ENCODE data around the gene TP53BP2.
"Not testable (repeated sequence)": the region's sequence is repeated elsewhere in the genome, so short reads cannot be mapped to it uniquely, and the experiment has no call there.

Gene TP53BP2, protein sequence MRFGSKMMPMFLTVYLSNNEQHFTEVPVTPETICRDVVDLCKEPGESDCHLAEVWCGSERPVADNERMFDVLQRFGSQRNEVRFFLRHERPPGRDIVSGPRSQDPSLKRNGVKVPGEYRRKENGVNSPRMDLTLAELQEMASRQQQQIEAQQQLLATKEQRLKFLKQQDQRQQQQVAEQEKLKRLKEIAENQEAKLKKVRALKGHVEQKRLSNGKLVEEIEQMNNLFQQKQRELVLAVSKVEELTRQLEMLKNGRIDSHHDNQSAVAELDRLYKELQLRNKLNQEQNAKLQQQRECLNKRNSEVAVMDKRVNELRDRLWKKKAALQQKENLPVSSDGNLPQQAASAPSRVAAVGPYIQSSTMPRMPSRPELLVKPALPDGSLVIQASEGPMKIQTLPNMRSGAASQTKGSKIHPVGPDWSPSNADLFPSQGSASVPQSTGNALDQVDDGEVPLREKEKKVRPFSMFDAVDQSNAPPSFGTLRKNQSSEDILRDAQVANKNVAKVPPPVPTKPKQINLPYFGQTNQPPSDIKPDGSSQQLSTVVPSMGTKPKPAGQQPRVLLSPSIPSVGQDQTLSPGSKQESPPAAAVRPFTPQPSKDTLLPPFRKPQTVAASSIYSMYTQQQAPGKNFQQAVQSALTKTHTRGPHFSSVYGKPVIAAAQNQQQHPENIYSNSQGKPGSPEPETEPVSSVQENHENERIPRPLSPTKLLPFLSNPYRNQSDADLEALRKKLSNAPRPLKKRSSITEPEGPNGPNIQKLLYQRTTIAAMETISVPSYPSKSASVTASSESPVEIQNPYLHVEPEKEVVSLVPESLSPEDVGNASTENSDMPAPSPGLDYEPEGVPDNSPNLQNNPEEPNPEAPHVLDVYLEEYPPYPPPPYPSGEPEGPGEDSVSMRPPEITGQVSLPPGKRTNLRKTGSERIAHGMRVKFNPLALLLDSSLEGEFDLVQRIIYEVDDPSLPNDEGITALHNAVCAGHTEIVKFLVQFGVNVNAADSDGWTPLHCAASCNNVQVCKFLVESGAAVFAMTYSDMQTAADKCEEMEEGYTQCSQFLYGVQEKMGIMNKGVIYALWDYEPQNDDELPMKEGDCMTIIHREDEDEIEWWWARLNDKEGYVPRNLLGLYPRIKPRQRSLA

DNA sequence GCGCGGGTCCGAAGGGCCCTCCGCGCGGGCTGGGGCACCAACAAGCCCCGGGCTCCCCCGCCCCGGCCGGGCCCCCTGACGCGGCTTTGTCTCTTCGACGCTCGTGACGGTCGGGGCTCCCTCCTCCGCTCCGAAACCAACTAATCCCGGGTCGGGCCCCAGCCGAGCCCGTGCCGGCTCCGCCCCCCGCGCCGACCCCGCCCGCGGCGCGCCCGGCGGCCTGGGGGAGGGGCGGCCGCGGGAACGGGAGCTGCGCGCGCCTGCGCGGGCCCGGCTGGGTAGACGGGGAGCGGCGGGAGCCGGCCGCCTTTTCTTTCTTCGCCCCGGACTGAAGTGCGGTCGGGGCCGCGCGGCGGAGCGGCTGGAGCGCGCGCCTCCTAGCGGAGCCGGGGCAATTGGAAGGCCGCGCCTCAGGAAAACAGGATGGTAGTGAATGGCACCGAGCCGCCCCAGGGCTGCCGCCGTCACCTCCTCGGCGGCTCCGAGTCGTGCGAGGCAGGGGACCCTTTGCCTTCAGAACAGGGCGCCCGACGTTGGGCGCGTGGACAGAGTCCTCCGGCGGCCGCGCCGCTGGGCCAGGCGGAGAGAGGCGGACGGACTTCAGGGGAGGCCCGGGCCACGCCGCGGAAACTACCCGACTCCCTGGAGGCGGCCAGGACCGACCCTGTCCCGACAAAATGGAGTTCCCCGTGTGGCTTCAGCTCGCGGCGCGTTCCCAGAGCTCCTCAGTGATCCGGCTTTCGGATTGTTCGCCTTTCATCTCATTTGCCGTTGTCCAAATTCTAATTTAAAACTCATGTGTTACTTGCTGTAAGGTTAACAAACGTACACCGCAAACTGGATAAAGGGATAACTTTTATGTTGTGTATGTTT, at the start of gene TP53BP2:
TSS of gene TP53BP2 (minus strand) at position 138 of the 873 bp plus-strand sequence. CDS start 267 bp downstream, outside the sequence.
- peak; percentile 67 to 95 (median 89) for DNase-seq
- intact Hi-C loops (cut with DNase I), result loop anchor here (5.0 to 10.0 kb wide), 3 partner anchors 34 to 134 kb away; partner anchors contain the start of gene CAPN2

DNA sequence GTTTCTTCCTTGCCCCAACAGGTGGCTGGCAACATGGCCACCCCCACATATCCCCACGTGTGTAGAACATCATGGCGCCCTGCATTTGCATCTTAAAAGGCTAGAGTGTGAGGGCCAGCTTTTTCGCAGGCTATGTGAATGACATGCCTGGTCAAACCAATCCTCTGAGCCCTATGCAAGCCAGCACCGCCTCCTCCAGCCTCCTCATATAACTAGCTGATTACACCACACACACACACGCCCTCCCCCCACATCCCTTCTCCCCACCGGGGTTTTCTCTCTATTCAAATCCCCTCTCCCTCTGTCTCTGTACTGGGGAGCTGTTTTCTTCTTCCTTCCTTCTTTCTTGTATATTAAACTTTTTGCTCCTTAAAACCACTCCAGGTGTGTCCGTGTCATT, 44.7 kb upstream of the TP53BP2 start:
- DNase-seq; intact Hi-C loops (cut with DNase I): not testable (repeated sequence)

DNA sequence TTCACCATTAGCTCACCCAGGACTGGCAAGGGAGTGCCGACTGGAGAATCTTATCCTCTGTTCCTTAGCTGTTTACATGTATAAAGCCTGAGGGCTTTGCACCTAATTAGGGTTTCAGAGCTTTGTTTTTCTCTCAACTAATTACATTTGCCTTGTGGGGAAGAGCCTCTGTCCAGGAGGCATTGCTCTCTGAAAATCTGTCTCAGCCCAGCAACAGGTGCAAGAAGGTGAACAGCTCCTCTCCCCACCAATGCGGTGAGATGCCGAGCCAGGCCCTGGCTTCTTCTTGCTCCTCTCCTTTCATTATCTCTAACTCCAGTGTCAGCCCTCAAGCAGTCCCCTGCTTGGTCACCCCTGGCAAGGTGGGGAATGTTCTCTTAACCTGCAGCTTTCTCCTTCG, 43.6 kb upstream of the TP53BP2 start:
- intact Hi-C loops (cut with DNase I); DNase-seq: not testable (repeated sequence)

DNA sequence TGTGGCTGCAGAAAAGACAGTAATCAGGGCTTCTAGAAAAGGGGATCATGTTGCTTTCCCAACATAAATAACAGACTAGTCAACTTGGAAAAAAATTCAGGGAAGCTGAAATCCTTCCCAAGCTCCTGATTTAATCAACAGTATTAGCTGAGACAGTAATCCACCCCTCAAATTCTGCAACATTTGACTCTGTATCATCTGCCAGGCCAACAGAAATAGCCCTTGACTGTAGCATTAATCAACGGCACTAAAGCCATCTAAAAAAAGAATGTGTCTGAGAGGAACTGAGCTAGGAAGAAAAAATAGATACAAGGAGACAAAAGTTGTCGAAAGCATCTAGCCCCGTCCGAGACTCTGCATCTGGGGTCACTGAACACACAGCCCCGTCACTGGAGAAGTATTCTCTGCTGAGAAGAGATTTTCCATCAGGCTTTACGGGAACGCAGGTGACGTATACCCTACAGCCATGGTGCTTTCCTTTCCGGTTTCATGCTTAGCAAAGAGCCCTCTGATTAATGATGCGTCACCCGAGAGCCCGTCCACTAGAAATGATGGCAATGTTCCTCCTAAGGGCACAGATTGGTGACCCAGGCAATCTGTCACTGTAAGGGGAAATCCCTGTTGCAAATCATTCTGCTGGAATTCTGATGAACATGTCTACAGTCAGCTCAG, 42.1 kb upstream of the TP53BP2 start:
- intact Hi-C loops (cut with DNase I), result no loop called here
- DNase-seq, result no peak

DNA sequence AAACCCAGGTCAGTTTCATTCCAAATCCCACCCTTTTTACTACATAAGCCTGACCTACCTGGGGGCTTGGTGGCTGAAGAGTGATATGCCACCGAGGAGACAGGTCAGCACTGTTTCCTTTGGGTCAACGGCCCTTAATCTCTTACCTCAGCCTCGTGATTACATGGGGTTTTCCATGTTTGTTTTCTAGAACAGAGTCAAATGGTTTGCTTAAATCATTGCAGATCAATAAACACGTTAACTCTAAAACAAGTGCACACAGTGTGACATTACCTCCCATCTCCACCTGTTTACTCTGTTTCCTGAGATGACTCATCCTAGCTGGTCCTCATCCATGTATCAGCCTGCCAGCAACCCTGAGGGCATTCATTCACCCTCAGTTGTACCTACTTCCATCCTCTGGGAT, 40.8 kb upstream of the TP53BP2 start:
- intact Hi-C loops (cut with DNase I), result no loop called here

DNA sequence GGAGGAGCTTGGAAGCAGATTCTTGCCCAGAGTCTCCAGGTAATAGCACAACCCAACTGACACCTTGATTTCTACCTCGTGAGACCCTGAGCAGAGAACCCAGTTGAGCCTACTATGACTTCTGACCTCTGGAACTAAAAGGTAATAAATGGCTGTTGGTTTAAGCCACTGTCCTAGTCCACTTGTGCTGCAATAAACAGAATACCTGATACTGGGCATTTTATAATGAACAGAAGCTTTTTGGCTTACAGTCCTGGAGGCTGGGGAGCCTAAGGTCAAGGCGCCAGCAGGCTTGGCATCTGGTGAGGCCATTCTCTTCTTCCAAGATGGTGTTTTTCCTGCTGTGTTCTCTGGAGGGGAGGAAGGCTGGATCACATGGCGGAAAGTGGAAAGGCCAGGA, 39.9 kb upstream of the TP53BP2 start:
- DNase-seq, result no peak
- intact Hi-C loops (cut with DNase I), result no loop called here

More for the DNA sequence above, 40.8 kb upstream of the TP53BP2 start:
- DNase-seq, result no peak

DNA sequence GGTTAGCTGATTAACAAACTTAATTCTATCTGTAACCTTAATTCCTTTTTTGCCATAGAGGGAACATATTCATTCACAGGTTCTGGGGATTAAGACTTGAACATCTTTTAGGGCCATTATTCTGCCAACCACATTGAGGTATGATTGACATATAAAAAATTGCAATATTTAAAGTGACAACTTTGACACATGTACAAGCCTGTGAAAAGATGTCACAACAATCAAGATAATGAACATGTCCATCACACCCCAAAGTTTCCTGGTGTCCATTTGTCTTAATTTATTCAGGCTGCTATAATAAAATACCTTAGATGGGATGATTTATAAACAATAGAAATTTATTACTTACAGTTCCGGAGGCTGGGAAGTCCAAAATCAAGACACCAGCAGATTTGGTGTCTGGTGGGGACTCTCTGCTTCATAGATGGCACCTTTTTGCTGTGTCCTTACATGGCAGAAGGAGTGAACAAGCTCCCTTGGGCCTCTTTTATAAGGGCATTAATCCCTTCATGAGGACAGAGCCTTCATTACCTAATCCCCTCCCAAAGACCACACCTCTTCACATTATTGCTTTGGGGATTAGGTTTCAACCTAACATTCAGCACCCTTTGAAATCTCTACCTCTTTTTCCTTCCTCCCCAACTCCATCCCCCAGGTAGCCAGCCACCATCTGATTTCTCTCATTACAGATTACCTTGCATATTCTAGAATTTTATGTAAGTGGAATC, 33.0 kb upstream of the TP53BP2 start:
- DNase-seq, result no peak
- intact Hi-C loops (cut with DNase I), result no loop called here

DNA sequence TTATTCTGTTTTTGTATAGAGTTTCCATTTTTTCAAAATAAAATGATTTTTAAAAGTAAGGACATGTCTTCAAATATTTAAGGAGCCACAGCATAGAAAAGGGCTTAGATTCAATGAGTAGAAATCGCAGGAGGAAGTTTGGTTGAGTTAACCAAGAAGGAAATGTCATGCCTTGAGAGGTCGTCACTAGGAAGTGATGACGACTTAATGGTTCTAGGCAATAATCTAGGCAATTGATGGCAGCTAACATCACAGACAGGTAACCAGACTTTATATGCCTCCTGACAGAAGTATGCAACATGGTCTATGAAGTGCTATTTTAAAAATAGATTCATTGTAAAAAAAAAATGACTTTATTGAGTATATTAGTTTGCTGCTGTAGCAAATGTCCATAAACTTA, 32.1 kb upstream of the TP53BP2 start:
- intact Hi-C loops (cut with DNase I), result no loop called here
- no peak for DNase-seq

DNA sequence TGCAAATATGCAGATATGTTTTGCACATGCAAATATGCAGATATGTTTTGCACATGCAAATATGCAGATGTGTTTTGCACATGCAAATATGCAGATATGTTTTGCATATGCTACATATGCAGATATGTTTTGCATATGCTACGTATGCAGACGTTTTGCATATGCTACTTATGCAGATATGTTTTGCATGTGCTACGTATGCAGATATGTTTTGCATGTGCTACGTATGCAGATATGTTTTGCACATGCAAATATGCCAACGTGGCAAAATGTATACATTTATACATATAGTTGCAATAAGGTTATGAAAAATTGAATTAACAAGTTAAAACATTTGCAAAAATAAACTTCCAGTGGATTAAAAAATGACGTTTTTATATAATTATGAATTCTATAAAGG, 30.8 kb upstream of the TP53BP2 start:
- DNase-seq, result no peak

DNA sequence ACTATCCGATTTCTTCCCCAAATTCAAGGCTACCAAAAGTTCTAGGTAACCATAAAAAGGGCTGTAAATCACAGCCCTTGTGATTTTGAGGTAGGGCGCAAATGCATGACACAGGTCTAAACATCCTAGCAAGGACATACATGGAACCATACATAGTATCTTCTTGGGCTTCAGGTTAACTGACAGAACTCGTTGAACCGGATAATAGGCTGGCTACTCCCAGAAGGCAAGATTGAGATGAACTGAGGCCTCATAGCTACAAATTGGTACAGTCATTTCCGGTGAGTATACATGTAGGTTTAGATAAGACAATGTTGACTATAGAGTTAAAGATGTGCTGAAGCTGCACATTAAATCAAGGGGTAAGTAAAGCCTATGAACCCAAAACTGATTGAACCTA, 27.3 kb upstream of the TP53BP2 start:
- intact Hi-C loops (cut with DNase I), result no loop called here
- no peak for DNase-seq

More for the DNA sequence above, 30.8 kb upstream of the TP53BP2 start:
- intact Hi-C loops (cut with DNase I), result no loop called here

DNA sequence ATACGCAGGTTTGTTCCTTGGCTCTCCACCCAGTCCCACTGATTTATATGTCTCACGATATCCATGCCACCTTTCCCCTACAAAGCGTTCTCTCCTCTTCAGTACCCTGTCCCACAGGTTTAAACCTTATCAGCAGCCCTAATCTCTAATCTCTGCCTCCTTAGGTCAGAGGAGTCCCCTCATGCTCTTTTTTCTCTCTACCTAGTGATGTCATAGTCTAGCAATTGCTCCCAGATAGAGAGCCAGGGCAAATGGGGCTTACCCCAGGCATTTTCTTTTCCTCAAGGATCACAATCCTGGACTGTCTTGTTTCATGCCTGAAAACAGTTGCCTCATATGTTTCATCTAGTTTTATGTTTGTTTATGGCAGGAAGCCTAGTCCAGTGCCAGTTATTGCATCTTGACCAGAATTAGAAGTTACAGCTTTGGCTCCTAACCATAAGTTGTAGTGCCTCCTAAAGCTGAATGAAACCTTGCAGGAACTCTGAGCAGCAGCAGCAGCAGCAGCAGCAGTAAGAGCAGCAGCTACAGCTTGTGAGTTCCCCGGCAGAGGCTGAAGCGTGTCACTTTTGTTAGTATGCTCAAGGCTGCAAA, 26.7 kb upstream of the TP53BP2 start:
- intact Hi-C loops (cut with DNase I), result no loop called here
- no peak for DNase-seq

DNA sequence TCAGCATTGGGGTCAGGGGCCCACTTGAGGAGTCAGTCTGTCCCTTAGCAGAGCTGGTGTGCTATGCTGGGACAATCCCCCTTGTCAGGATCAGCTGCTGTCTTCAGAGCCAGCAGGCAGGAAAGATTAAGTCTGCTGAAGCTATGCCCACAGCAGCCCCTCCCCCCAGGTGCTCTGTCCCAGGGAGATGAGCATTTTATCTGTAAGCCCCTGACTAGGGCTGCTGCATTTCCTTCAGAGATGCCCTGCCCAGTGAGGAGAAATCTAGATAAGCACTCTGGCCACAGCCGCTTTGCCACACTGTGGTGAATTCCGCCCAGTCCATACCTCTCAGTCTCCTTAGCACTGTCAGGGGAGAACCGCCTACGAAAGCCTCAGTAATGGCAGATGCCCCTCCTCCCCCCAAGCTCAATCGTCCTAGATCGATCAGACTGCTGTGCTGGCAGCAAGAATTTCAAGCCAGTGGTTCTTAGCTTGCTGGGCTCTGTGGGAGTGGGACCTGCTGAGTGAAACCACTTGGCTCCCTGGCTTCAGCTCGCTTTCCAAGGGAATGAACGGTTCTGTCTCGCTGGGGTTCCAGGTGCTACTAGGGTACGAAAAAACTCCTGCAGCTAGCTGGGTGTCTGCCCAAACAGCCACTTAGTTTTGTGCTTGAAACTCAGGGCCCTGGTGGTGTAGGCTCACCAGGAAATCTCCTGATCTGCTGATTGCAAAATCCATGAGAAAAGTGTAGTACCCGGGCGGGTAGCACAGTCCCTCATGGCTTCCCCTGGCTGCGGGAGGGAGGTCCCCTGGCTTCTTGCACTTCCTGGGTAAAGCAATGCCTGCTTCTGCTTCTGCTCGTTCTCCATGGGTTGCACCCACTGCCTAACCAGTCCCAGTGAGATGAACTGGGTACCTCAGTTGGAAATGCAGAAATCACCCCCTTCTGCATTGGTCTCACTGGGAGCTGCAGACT, 25.1 kb upstream of the TP53BP2 start:
- peak in 8 of 42 donors; percentile 6 to 22 (median 14) for DNase-seq
- intact Hi-C loops (cut with DNase I), result no loop called here

DNA sequence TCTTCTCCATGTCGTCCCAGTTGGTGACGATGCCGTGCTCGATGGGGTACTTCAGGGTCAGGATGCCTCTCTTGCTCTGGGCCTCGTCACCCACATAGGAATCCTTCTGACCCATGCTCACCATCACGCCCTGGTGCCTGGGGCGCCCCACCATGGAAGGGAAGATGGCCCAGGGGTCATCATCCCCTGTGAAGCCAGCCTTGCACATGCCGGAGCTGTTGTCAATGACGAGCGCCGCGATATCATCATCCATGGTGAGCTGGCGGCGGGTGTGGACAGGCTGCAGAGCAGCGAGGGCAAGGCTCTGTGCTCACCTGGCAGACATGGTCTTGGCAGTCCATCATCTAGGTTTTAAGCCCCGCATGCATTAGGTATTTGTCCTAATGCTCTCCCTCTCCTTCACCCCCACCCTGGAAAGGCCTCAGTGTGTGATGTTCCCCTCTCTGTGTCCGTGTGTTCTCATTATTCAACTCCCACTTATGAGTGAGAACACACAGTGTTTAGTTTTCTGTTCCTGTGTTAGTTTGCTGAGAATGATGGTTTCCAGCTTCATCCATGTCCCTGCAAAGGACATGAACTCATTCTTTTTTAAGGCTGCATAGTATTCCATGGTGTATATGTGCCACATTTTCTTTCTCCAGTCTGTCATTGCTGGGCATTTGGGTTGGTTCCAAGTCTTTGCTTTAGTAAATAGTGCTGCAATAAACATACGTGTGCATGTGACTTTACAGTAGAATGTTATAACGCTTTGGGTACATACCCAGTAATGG, 19.0 kb upstream of the TP53BP2 start:
- intact Hi-C loops (cut with DNase I); DNase-seq: not testable (repeated sequence)

DNA sequence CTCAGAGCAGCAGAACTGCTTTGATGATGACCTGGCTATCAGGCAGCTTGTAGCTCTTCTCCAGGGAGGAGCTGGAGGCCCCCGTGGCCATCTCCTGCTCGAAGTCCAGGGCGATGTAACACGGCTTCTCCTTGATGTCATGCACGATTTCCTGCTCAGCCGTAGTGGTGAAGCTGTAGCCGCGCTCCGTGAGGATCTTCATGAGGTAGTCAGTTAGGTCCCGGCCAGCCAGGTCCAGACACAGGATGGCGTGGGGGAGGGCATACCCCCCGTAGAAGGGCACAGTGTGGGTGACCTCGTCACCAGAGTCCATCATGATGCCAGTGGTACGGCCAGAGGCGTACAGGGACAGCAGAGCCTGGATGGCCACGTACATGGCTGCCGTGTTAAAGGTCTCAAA, 18.3 kb upstream of the TP53BP2 start:
- intact Hi-C loops (cut with DNase I), result no loop called here
- no peak for DNase-seq

DNA sequence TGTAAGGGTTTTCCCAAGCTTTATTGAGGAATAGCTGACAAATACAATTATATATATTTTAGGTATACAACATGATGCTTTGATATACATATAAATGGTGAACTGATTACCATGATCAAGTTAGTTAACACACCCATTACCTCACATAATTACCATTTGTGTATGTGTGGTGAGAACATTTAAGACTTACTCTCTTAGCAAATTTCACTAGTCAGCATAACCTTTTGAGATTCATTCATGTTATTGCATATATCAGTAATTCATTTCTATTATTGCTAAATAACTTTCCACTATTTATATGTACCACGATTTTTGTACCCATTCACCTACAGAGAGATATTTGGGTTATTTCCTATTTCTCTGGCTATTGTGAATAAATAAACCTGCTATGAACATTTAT, 16.2 kb upstream of the TP53BP2 start:
- intact Hi-C loops (cut with DNase I), result no loop called here
- DNase-seq, result no peak

All from head of caudate nucleus (tissue), 42 donors.